Gastroesophageal sphincter (tissue), 4 donors: Measurements from ENCODE around the gene CSNK2B. TPM values are rescaled to one million over a fixed set of nuclear protein-coding genes. Genes with fewer than 3 reads are reported as not detected.
A peak's percentile ranks its signal among the peaks of the same experiment; 100 is the strongest.

Source experiments
- ATAC-seq: fragments of 150-250 bp; one replicate; pipeline ENCODE4 v1.9.1; 2016; ENCODE audit warnings: mild to moderate bottlenecking, moderate library complexity
- H3K27ac ChIP-seq, 4 donors: fragments of 200-600 bp; sonication (generic) in 3 of 4; 1 replicate in 3 of 4; 2 replicates in 1 of 4; pipeline ENCODE4 v1.5.1; 2016 to 2019
- H3K27me3 ChIP-seq: fragments of 200-600 bp; sonication (generic); one replicate; pipeline ENCODE4 v1.5.1; 2019
- H3K36me3 ChIP-seq, 2 donors: fragments of 200-600 bp; sonication (generic); one replicate each; pipeline ENCODE4 v1.5.1; 2019; ENCODE audit warnings: control low read depth in 1 of 2
- H3K4me1 ChIP-seq, 3 donors: fragments of 200-600 bp; sonication (generic); 1 replicate in 2 of 3; 2 replicates in 1 of 3; pipeline ENCODE4 v1.5.1; 2016 to 2019; ENCODE audit warnings: control low read depth in 2 of 3
- H3K4me3 ChIP-seq, 2 donors: fragments of 200-600 bp; sonication (generic); one replicate each; pipeline ENCODE4 v1.5.1; 2019; ENCODE audit warnings: mild to moderate bottlenecking in 1 of 2, moderate library complexity in 1 of 2
- H3K9me3 ChIP-seq, 3 donors: fragments of 200-600 bp; sonication (generic); one replicate each; pipeline ENCODE4 v1.5.1; 2017 to 2019; ENCODE audit warnings: control low read depth in 2 of 3
- CTCF ChIP-seq, 4 experiments: fragments of 200-600 bp in 2 of 4; fragments of 450-650 bp in 2 of 4; sonication (generic) in 1 of 4; IDR thresholded peaks; one replicate each; pipeline ENCODE4 v1.5.1; 2017 to 2019; ENCODE audit warnings: antibody characterized with exemption in 4 of 4, mild to moderate bottlenecking in 2 of 4, moderate library complexity in 2 of 4
- EP300 ChIP-seq: sonication (generic); formaldehyde crosslinking; IDR thresholded peaks from one replicate; pipeline ENCODE4 v1.6.1; 2017; ENCODE audit warnings: antibody characterized with exemption, mild to moderate bottlenecking
- POLR2A ChIP-seq, 2 donors: fragments of 450-650 bp; IDR thresholded peaks; one replicate each; pipeline ENCODE4 v1.6.1; 2017; ENCODE audit warnings: antibody characterized with exemption in 2 of 2, mild to moderate bottlenecking in 2 of 2, moderate library complexity in 1 of 2
- POLR2AphosphoS5 ChIP-seq: sonication (generic); formaldehyde crosslinking; IDR thresholded peaks from one replicate; pipeline ENCODE4 v1.6.1; 2017; ENCODE audit warnings: antibody characterized with exemption
- WGBS, 2 donors: methylation state at CpG; one replicate each; pipeline ENCODE4 v1.1.5; 2018; ENCODE audit warnings: low coverage in 1 of 2; 5-methylcytosine and 5-hydroxymethylcytosine counted together
- total RNA-seq, 4 donors: library from RNA; depleted of rRNA; stranded (reverse); fragments of >200 nt; gene quantifications; one replicate each; pipeline ENCODE4 v1.1.0, GENCODE V29; 2016

The CSNK2B gene
- 100 to 1,000 TPM; 162 to 197 (median 167) TPM for total RNA-seq

DNA sequence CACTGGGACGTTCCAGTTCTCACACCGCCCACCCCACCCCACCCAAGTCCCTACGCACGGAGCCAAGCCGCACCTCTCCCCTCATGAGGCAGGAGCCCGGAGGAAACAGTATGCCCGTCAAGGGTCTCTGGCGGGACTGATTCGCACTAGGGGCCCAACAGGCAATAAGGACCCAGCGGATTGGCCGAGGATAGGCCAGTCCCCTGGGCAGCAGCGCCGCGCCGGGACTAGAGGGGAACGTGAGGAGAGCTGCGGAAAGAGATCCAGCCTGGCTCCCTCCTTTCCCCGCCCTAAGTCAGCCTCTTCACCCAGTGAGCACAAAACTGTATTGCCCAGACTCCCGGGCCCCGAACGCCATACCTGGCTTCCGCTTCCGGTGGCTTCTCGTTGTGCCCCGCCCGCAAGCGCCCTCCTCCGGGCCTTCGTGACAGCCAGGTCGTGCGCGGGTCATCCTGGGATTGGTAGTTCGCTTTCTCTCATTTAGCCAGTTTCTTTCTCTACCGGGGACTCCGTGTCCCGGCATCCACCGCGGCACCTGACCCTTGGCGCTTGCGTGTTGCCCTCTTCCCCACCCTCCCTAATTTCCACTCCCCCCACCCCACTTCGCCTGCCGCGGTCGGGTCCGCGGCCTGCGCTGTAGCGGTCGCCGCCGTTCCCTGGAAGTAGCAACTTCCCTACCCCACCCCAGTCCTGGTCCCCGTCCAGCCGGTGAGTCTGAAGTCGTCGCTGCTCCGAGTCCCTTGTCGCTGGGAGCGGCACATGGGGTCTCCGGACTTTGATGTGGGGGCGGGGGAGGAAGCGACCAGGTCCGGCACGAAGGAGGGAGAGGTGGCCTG, at the start of gene CSNK2B:
Gene CSNK2B, plus strand, starts transcription at position 580 of the 836 bp plus-strand sequence. CDS start 752 bp downstream, outside the sequence.
- Histone ChIP-seq H3K9me3 (no peaks in the 10 kb centered on the region), H3K4me1 (peaks cover 0 to 74% (median 28%) of the 10 kb centered on the region in 3 donors), H3K36me3 (peaks cover 0 to 61% of the 10 kb centered on the region in 2 donors), H3K27ac (peak within 1 kb of the TSS; percentile 95 to 98 (median 96)), H3K27me3 (no peaks in the 10 kb centered on the region), H3K4me3 (peak within 1 kb of the TSS; percentile 55 to 67)
- TF ChIP-seq POLR2AphosphoS5, result peak; percentile 71
- TF ChIP-seq POLR2A (IDR thresholded peaks at IDR 0.05), result peak; percentile 61 to 70
- TF ChIP-seq EP300, result no peak
- peak in 1 of 4 experiments; percentile 18 for TF ChIP-seq CTCF (IDR thresholded peaks at IDR 0.05)
- 0 to 1% methylated on average over 22 to 33 of the region's 63 CpGs for WGBS, 2 donors
- ATAC-seq, result peak; percentile 91

- Histone ChIP-seq H3K27ac (no peak overlapping the region), H3K27me3 (no peaks in the 10 kb centered on the region), H3K9me3 (no peaks in the 10 kb centered on the region), H3K4me3 (no peak overlapping the region), H3K36me3 (no peaks in the 10 kb centered on the region), H3K4me1 (peaks cover 0 to 12% (median 5%) of the 10 kb centered on the region in 3 donors)
- no peak for ATAC-seq
- TF ChIP-seq POLR2A (IDR thresholded peaks at IDR 0.05) (no peak), CTCF (IDR thresholded peaks at IDR 0.05) (no peak), POLR2AphosphoS5 (no peak), EP300 (no peak)
- WGBS, 2 donors, result 81 to 100% methylated on average over 1 to 2 of the region's 2 CpGs
These were observed 48.9 kb upstream of the CSNK2B start for GRCh38 chr6:31617010-31617409.

GRCh38 chr6:31619805-31620585, 45.9 kb upstream of the CSNK2B start:
- peak; percentile 94 for ATAC-seq
- WGBS, 2 donors, result 1% methylated on average over 32 to 46 of the region's 50 CpGs

More at GRCh38 chr6:31619805-31620585, 45.9 kb upstream of the CSNK2B start:
- Histone ChIP-seq H3K4me3 (peak overlapping the region; percentile 38 to 85), H3K27ac (peak overlapping the region; percentile 82 to 98 (median 94)), H3K4me1 (peaks cover 0 to 25% (median 8%) of the 10 kb centered on the region in 3 donors), H3K9me3 (no peaks in the 10 kb centered on the region), H3K36me3 (peaks cover 0 to 25% of the 10 kb centered on the region in 2 donors), H3K27me3 (no peaks in the 10 kb centered on the region)
- peak; percentile 83 for TF ChIP-seq POLR2AphosphoS5
- peak; percentile 72 to 74 for TF ChIP-seq POLR2A (IDR thresholded peaks at IDR 0.05)
- TF ChIP-seq EP300, result no peak
- TF ChIP-seq CTCF (IDR thresholded peaks at IDR 0.05), result peak in 1 of 4 experiments; percentile 21
